CD4-positive, alpha-beta T cell treated with Interleukin-6 at 100 ng/mL for 8 hours (primary cell): ENCODE results near the gene ICAM1.
A peak's percentile ranks its signal among the peaks of the same experiment; 100 is the strongest.

Experiments
- DNase-seq: peaks from one replicate; pipeline ENCODE4 v3.0.0-alpha.2; 2020; ENCODE audit warnings: mixed read lengths, low spot score

The ICAM1 gene

DNA sequence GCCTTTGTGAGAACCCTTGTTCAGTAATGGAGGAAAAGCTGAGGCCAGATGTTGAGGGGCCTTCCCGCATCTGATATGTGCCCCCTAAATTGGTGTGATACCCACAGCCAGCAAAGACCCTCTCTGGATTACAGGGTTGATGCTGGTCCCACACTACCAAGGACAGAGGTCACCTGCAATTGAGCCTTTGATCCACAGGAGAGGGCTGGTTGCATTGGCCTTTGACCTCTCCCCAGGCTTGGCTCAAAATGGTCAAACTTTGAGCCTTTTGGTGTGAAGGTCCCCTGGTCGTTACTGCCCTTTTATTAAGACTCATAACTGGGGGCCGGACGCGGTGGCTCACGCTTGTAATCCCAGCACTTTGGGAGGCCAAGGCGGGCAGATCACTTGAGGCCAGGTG, 27.3 kb upstream of the ICAM1 start:
- DNase-seq, result no peak

DNA sequence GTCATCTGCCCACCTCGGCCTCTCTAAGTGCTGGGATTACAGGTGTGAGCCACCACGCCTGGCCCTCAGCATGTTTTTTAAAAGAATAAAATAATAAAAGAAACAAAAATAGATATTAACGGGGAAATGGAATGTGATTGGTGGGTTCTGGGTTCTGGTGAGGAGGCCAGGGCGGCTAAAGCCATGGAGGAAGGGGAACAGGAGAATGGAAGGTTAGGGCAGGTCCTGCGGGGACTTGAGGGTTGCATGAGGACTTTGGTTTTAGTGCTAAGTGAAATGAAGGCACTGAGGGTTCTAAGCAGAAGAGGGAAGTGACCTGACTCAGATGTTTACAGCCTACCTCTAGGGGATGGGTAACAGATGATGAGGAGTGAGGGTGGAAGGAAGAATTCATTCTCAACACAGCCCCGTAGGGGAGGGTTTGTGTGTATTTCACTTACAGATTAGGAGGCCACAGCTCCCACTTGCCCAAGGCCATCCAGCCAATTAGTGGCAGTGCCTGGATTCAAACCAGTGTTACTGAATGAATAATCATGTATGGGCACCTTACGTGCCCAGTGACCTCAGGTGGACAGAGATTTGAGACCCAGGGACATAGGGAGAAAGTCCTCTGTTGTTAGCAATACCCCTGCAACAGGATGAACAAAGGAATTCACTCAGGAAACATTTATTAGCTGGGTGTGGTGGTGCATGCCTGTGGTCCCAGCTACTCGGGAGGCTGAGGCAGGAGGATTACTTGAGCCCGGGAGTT, 25.6 kb upstream of the ICAM1 start:
- DNase-seq, result no peak

DNA sequence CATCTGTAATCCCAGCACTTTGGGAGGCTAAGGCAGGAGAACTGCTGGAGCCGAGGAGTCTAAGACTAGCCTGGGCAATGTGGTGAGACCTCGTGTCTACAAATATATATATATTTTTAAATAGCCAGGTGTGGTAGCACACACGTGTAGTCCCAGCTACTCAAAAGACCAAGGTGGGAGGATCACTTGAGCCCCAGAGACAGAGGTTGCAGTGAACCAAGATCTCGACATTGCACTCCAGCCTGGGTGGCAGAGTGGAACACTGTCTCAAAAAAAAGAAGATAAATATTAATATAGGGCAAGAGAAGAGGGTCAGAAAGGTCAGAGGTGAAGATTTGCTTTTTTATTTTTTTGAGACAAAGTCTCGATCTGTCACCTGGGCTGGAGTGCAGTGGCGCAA, 24.4 kb upstream of the ICAM1 start:
- no peak for DNase-seq

DNA sequence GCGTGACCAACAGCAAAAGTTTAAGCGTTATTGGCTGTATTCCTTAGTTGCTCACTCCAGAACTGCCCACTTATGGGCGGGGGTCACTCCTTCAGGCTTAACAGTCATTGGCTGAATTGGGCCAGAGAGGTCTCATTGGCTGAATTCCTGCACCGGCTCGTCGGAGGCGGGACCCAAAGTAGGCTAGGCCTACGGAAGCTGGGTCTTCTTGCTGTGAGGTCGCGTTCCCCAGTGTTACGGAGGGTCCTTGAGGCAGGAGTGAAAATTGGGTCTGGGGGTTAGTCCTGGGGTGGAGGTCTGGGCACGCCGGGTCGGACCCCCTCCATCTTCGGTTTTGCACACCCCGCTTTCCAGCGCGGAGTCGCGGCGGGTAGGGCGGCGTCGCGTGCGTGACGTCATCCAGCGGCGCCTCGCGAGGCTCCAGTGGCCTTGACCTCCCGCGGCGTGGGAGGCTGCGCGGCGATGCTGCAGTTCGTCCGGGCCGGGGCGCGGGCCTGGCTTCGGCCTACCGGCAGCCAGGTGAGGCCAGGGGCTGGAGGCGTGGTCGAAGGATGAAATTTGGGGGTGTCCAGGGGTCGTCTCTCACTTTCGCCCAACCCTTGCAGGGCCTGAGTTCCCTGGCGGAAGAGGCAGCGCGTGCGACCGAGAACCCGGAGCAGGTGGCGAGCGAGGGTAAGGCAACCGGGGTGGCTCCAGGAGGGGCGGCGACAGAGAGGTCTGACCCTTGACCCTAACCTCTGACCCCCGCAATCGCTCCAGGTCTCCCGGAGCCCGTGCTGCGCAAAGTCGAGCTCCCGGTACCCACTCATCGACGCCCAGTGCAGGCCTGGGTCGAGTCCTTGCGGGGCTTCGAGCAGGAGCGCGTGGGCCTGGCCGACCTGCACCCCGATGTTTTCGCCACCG, 18.9 kb upstream of the ICAM1 start, which contains the start of gene MRPL4:
MRPL4 (plus strand) TSS at position 423 of the 903 bp plus-strand sequence; CDS start at position 463, 40 bp downstream.
- DNase-seq, result peak; percentile 97

DNA sequence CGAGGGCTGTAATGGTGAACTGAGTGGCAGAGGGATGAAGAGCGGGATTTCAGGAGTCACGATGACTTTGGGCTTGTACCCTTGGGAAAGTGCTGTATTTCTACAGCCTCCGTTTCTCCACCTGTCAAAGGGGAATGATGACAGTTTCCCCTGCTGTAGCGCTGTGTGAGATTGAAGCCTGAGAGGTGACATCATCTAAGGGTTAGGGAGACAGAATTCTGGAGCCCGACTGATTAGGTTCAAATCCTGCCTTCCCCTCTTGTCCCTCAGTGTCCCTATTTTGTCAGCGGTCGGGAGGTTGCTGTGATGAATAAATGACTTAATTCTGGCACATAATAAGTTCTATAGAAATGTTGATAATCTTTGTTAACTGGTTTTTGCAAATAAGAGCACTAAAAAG, 18.2 kb upstream of the ICAM1 start:
- no peak for DNase-seq

DNA sequence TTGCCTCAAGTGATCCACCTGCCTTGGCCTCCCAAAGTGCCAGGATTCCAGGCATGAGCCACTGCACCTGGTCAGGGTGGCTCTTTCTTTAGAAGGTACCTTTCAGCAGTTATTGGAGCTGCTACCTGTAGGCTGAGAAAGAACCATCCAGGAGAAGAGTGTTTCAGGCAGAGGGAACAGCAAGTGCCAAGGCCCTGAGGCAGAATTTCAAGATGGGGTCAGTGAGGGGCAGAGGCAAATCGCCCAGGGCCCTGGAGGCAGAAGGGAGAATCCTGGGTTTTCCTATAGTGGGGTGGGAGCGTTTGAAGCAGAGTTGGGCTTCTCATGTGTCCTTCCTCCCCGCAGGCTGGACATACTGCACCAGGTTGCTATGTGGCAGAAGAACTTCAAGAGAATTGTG, 16.7 kb upstream of the ICAM1 start:
- no peak for DNase-seq

DNA sequence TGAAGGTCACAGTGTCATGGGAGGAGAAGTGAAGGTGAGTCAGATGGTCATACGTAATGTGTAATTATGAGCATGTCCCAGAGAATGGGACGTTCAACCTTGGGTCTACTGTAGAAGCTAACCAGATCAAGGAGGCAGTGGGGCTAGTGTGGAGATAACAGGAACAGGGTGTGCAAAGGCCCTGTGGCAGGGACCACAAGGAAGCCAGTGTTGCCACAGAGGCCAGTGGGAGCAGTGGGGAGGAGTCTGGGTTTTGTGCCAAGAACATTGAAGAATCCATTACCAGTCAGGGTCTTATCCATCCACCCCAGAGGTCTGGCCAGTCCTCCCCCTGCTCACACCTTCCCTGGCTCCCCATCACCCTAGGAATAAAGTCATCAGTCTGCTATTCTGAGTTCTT, 15.6 kb upstream of the ICAM1 start:
- DNase-seq, result no peak

DNA sequence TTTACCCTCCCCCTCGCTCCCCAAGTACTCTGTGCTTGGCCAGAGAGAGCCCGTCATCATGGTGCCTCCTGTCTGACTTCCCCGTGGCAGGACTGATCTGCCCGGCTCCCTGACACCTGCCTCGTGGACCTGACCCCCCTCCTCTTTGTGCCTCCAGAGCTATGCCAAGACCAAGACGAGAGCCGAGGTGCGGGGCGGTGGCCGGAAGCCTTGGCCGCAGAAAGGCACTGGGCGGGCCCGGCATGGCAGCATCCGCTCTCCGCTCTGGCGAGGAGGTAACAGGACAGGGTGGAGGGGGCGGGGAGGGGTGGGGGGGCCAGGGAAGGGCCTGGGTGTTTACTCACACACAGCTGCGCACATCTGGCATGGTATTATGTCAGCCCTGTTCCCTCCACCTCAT, 14.4 kb upstream of the ICAM1 start:
- DNase-seq, result no peak

DNA sequence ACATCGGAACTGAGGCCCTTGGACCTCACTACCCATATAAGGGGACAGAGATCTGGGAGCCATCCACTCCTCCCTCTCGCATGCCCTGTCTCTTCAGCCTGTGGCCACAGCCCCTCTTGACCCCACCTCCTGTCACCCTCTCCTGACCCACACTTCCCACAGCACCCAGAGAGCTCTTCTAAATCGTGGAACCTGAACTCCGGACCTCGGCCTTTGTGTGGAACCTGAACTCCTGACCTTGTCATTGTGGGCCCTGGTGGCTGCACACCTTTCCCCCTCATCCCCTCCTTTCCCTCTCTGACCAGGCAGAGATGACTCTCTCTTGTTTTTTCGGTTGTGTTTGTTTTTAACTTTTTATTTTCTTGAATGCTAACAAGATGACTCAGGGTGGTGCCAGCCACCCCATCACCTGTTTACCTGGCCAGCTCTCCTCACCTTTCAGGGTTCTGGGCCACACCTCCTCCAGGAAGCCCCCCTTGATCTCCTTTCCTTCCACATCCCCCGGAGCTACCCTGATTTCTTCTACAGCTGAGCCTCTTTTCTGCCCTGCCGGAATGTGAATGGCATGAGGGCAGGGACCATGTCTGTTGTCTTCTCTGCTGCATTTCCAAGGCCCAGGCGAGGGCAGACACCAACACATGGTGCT, 13.8 kb upstream of the ICAM1 start:
- DNase-seq, result no peak

DNA sequence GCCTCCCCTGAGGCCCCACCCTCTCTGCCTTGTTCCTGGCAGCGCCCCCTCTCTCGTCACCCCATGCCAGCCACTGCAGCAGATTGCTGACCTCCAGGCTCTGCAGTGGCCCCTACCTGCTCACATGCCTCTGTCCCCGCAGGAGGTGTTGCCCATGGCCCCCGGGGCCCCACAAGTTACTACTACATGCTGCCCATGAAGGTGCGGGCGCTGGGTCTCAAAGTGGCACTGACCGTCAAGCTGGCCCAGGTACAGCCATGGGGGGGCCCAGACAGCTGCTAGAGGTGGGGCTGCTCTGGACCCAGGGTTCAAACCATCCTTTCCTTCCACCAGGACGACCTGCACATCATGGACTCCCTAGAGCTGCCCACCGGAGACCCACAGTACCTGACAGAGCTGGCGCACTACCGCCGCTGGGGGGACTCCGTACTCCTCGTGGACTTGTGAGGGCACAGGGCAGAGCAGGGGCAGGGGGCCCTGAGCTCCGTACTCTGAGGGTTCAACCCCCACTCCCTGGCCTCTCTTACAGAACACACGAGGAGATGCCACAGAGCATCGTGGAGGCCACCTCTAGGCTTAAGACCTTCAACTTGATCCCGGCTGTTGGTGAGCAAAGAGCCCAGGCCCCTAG, 12.7 kb upstream of the ICAM1 start:
- DNase-seq, result no peak

DNA sequence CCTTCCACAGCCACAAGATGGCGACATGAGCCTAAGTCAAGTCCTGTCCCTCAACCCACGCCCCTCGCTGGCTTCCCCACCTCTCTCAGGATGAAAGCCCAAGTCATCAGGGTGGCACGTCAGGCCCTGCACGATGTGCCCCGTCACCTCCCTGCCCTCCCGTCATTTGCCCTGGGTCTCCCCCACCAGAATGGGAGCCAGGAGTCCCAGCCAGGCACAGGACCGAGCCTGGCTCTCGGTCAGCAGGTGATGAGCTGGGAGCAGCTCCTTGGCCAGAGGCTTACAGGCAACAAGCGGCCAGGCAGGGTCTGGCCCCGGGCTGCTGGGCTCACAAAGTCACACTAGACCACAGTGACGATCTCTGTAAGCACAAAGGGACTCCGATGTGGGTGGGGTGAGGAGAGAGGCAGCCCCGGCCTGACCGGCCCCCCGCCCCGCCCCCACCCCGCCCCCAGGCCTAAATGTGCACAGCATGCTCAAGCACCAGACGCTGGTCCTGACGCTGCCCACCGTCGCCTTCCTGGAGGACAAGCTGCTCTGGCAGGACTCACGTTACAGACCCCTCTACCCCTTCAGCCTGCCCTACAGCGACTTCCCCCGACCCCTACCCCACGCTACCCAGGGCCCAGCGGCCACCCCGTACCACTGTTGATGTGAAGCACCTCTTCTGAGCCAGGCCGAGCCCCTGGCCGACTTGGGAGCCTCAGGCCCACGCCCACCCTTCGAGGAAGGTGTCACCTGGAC, 11.6 kb upstream of the ICAM1 start:
- peak; percentile 84 for DNase-seq

DNA sequence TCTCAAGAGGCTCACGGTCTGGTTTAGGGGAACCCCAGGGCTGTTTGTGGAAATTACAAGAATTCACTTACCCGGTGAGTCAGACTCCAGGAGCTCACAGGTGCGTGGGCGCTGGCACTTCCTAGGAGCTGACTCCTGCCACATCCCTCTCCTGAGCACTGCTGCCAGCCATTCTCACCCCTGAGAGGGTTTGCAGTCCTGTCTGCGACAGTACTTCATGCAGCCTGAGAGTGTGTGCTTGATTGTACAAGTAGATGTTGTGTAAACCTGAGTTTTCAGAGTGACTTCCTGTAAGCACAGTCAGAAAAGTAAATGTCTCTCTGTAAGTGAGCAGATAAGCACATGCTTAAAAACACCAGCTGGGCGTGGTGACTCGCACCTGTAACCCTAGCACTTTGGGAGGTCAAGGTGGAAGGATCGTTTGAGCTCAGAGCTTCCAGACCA, 10.8 kb upstream of the ICAM1 start:
- DNase-seq, result peak; percentile 10

DNA sequence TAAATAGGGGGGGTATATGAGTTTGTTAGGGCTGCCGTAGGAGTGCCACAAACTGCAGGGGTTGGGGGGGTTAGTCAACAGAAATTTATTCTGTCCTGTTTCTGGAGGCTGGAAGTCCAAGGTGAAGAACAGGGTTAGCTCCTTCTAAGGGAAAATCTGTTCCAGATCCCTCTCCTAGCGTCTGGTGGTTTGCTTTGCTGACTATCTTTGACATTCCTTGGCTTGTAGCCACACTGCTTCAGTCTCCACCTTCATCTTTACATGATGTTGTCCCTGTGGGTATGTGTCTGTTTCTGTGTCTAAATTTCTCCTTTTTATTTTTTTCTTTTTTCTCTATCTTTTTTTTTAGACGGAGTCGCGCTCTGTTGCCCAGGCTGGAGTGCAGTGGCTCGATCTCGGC, 8.1 kb upstream of the ICAM1 start:
- no peak for DNase-seq

DNA sequence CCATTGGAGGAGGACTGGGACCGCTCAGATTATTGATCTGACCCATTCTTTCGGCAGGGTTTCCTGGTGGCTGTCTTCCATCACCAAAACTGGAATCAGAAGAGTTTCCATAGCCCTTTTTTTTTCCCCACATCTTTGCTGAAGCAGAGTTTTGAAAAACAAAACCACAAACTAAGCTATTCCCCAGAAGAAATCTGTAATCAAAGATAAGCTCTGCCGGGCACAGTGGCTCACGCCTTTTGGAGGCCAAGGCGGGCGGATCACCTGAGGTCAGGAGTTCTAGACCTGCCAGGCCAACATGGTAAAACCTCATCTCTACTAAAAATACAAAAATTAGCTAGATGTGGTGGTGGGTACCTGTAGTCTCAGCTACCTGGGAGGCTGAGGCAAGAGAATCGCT, 4.2 kb upstream of the ICAM1 start:
- no peak for DNase-seq

DNA sequence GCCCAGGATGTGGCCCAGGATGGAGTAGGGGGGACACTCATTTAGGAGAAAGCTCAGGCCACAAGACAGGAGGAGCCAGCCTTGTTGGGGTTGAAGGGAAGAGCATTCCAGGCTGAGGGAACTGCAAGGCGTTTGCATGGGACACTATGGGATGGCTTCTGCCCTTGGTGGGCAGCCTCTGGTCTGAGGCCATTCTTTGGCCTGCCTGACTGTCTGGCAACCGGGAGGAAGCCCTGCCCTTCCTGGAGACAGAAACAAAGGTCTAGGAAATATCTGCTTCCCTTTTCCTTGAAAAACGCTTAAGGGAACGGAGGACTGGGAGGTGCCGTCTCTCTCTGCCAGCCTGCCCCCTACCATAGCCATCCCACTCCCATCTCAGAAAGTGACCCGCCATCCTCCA, 2.8 kb upstream of the ICAM1 start:
- DNase-seq, result no peak

DNA sequence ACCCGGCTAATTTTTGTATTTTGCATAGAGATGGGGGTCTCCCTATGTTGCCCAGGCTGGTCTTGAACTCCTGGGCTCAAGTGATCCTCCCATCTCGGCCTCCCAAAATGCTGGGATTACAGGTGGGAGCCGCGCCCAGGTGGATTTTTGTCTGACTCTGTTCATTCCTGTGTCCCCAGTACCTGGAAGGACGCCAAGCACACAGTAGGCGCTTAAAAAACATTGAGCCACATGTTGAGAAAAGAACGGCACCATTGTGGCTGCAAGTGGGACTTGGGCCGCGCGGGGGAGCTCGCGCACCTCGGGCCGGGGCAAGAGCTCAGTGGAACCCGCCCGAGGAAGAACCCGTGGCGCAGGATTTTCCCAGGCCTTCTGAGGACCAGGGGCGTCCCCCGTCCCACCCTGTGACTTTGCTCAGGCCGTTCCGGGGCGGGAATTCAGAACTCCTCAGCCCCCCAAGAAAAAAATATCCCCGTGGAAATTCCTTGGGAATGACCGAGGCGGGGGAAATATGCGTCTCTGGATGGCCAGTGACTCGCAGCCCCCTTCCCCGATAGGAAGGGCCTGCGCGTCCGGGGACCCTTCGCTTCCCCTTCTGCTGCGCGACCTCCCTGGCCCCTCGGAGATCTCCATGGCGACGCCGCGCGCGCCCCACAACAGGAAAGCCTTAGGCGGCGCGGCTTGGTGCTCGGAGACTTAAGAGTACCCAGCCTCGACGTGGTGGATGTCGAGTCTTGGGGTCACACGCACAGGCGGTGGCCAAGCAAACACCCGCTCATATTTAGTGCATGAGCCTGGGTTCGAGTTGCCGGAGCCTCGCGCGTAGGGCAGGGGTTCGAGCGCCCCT, 1.4 kb upstream of the ICAM1 start:
- DNase-seq, result peak; percentile 83

DNA sequence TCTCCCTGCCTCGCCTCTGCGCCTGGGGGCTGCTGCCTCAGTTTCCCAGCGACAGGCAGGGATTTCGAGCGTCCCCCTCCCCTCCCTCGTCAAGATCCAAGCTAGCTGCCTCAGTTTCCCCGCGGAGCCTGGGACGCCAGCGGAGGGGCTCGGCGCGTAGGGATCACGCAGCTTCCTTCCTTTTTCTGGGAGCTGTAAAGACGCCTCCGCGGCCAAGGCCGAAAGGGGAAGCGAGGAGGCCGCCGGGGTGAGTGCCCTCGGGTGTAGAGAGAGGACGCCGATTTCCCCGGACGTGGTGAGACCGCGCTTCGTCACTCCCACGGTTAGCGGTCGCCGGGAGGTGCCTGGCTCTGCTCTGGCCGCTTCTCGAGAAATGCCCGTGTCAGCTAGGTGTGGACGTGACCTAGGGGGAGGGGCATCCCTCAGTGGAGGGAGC, 722 bp upstream of the ICAM1 start:
- DNase-seq, result peak; percentile 62

DNA sequence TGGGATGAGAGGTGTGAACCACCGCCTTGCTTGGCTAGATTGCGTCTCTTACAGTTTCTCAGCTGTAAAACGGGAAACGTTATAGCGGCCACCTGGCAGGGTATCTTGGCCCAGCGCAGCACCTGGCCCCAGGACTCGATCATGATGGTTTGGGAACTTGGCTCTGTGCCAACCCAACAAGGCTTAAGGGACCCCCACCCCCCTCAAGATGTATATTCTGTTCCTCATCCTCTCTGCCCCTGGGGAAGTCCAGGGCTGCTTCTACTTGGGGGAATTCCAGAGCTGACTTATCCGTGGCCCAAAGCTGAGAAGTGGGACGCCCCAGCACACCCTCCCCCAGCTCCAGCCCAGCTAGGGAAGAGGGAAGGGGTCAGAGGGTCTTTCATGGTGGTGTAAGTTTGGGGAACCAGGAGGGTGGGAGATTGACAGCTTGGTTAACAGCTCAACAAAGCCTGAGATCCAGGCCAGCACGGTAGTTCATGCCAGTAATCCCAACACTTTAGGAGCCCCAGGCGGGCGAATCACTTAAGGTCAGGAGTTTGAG, 695 bp downstream of the ICAM1 start:
- DNase-seq, result peak; percentile 44

DNA sequence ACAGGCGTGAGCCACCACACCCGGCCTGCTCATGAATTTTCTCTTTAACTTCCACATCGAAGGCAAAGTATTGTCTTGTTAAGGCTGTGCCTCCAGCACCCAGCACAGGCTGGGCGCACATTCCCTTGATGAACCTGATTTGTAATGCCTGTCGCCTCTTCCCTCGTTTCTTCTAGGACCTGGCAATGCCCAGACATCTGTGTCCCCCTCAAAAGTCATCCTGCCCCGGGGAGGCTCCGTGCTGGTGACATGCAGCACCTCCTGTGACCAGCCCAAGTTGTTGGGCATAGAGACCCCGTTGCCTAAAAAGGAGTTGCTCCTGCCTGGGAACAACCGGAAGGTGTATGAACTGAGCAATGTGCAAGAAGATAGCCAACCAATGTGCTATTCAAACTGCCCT, 3.7 kb downstream of the ICAM1 start:
- DNase-seq, result no peak
